NT2/D1 (cell line): ENCODE data around the gene PACS2.
"Not testable (repeated sequence)": the region's sequence is repeated elsewhere in the genome, so short reads cannot be mapped to it uniquely, and the experiment has no call there.

Source experiments
- SUZ12 ChIP-seq: IDR thresholded peaks from 2 replicates; pipeline ENCODE4 v1.6.1; 2011; ENCODE audit not compliant: insufficient read length, insufficient read depth; ENCODE audit errors: extremely low read depth
- YY1 ChIP-seq: IDR thresholded peaks from 2 replicates; pipeline ENCODE4 v1.6.1; 2011; ENCODE audit not compliant: insufficient read length, insufficient read depth
- ZNF274 ChIP-seq: IDR thresholded peaks from 2 replicates; pipeline ENCODE4 v1.6.1; 2011; ENCODE audit warnings: mild to moderate bottlenecking, low read depth, low read length

- not testable (repeated sequence) for TF ChIP-seq YY1, ZNF274, SUZ12
Observed at GRCh38 chr14:105327695-105328045, 13.1 kb downstream of the PACS2 start.
